Testis (tissue), 3 donors: Measurements from ENCODE around the gene WNT3. TPM values are rescaled to one million over a fixed set of nuclear protein-coding genes. Genes with fewer than 3 reads are reported as not detected.

ENCODE experiments used
- DNase-seq: peaks from one replicate; pipeline ENCODE4 v3.0.0-alpha.2; 2019
- H3K27ac ChIP-seq, 2 donors: fragments of 200-600 bp; sonication (generic); one replicate each; pipeline ENCODE4 v1.5.1; 2019
- H3K27me3 ChIP-seq: fragments of 200-600 bp; sonication (generic); one replicate; pipeline ENCODE4 v1.5.1; 2019
- H3K36me3 ChIP-seq: fragments of 200-600 bp; sonication (generic); one replicate; pipeline ENCODE4 v1.5.1; 2017; ENCODE audit warnings: low read depth; ENCODE audit errors: missing control alignments
- H3K4me1 ChIP-seq: fragments of 200-600 bp; sonication (generic); one replicate; pipeline ENCODE4 v1.5.1; 2019
- H3K4me3 ChIP-seq, 2 donors: fragments of 200-600 bp; sonication (generic); one replicate each; pipeline ENCODE4 v1.5.1; 2017 to 2019
- H3K9me3 ChIP-seq: fragments of 200-600 bp; sonication (generic); one replicate; pipeline ENCODE4 v1.5.1; 2017
- CTCF ChIP-seq, 3 experiments: fragments of 450-650 bp in 2 of 3; fragments of 200-600 bp in 1 of 3; sonication (generic) in 1 of 3; IDR thresholded peaks; one replicate each; pipeline ENCODE4 v1.5.1; 2016 to 2019; ENCODE audit warnings: antibody characterized with exemption in 3 of 3, mild to moderate bottlenecking in 2 of 3, moderate library complexity in 1 of 3
- POLR2A ChIP-seq: fragments of 450-650 bp; IDR thresholded peaks from one replicate; pipeline ENCODE4 v1.6.1; 2017; ENCODE audit warnings: antibody characterized with exemption, mild to moderate bottlenecking, moderate library complexity
- WGBS, 2 donors: methylation state at CpG; one replicate each; pipeline ENCODE4 v1.1.5; 2018; 5-methylcytosine and 5-hydroxymethylcytosine counted together
- intact Hi-C: fragments of 100-400 bp; cut with DNase I; formaldehyde crosslinking; loops from one replicate; pipeline ENCODE4 v1.15.1; 2023; ENCODE audit warnings: low total_unique reads
- polyA plus RNA-seq: library from polyadenylated mRNA; stranded (reverse); fragments of 350-450 nt; fragmentation: Illumina TruSeq; extraction: RNeasy Lipid Tissue Mini Kit (QIAGEN cat#74804); gene quantifications from one replicate; pipeline ENCODE4 v1.2.3, GENCODE V29; 2014; ENCODE audit warnings: low read depth, low replicate concordance; ENCODE audit not compliant: insufficient read depth
- total RNA-seq, 2 donors: library from RNA; depleted of rRNA; stranded (reverse); fragments of >200 nt; gene quantifications; one replicate each; pipeline ENCODE4 v1.2.3, GENCODE V29; 2016

Gene WNT3
- total and polyA plus RNA-seq, 3 donors from 2014 or later: 6.4 to 9.8 (median 7.7) TPM

DNA sequence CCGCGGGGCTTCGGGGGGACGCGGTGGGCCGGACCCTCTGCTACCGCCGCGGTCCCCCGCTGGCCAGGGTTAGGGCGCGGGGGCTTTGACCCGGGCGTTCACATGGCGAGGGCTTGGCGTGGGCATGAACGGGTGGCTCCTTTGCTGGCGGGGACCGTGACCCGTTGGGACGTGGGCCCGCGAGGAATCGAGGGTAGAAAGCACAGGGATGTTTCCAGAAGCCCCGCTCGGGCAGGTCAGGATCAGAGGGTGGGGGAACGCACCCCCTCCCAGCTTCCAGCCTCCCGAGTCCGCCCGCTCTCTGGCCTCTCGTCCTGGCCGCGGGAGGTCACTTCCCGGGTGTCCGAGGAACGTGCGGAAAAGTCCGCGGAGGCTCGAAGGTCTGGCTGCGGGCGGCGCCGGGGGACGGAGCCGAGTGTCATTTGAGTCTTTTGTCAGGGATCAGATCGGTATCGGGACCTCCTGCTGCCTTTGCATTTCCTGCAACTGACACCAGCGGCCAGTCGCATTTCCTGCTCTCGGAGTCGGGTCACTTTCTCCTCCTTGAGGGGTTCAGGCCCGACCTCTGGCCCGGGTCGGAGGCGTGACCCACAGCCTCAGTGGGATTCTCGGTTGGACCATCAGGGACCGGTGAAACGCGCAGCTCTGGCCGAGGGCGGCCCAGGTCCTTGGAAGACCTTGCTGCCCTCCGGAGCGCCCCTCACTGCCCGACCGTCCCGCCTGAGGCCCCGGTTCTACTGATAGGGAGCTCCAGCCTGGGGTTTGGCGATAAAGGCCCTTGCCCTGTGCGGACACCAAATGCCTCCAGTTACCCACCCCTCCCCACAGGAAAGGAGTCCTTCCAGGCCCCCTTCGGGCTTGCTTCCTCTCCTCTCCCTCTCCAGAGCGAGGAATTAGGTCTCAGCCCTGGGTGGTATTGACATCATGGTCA is 702 bp upstream of the WNT3 start:
- peaks cover 13% of the 10 kb centered on the region for H3K4me1 ChIP-seq
- no peak overlapping the region for H3K27ac ChIP-seq
- peak overlapping the region in 1 of 2 donors; percentile 18 for H3K4me3 ChIP-seq
- H3K27me3 ChIP-seq: no peaks in the 10 kb centered on the region
- no peaks in the 10 kb centered on the region for H3K9me3 ChIP-seq
- TF ChIP-seq CTCF (IDR thresholded peaks at IDR 0.05): no peak
- TF ChIP-seq POLR2A: no peak
- WGBS, 2 donors: 3 to 14% methylated on average over 15 to 71 of the region's 72 CpGs
- no peak for DNase-seq
- no peaks in the 10 kb centered on the region for H3K36me3 ChIP-seq
- intact Hi-C loops: no loop called here

DNA sequence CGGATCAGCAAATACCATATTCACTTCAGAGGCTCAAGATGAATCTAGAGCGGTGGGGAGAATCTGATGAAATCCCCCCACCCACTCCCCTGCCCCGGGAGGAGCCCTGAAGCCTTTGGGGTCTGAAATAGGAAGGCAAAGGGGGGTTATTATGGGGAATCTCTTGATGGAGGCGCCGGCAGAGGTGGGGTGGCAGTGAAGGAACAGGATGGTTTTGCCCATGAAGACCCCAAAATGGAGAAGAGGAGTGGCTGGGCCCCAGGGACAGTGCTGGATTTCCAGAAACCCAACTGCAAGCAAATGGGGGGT is 637 bp downstream of the WNT3 start:
- no peak overlapping the region for H3K4me3 ChIP-seq
- H3K4me1 ChIP-seq: peaks cover 13% of the 10 kb centered on the region
- H3K9me3 ChIP-seq: no peaks in the 10 kb centered on the region
- H3K27me3 ChIP-seq: no peaks in the 10 kb centered on the region
- H3K36me3 ChIP-seq: no peaks in the 10 kb centered on the region
- no peak overlapping the region for H3K27ac ChIP-seq
- intact Hi-C loops: no loop called here
- DNase-seq: no peak
- TF ChIP-seq CTCF (IDR thresholded peaks at IDR 0.05) (no peak), POLR2A (no peak)
- 26 to 33% methylated on average over 5 of the region's 5 CpGs for WGBS, 2 donors

- H3K27me3 ChIP-seq: no peaks in the 10 kb centered on the region
- no peak overlapping the region for H3K4me3 ChIP-seq
- no peaks in the 10 kb centered on the region for H3K36me3 ChIP-seq
- H3K27ac ChIP-seq: no peak overlapping the region
- 35 to 36% methylated on average over 22 of the region's 22 CpGs for WGBS, 2 donors
- intact Hi-C loops: no loop called here
- no peak for DNase-seq
- H3K4me1 ChIP-seq: peaks cover 13% of the 10 kb centered on the region
- no peak for TF ChIP-seq CTCF (IDR thresholded peaks at IDR 0.05)
- TF ChIP-seq POLR2A: no peak
- no peaks in the 10 kb centered on the region for H3K9me3 ChIP-seq
These were observed 1.2 kb downstream of the WNT3 start for GRCh38 chr17:46817151-46817900.

DNA sequence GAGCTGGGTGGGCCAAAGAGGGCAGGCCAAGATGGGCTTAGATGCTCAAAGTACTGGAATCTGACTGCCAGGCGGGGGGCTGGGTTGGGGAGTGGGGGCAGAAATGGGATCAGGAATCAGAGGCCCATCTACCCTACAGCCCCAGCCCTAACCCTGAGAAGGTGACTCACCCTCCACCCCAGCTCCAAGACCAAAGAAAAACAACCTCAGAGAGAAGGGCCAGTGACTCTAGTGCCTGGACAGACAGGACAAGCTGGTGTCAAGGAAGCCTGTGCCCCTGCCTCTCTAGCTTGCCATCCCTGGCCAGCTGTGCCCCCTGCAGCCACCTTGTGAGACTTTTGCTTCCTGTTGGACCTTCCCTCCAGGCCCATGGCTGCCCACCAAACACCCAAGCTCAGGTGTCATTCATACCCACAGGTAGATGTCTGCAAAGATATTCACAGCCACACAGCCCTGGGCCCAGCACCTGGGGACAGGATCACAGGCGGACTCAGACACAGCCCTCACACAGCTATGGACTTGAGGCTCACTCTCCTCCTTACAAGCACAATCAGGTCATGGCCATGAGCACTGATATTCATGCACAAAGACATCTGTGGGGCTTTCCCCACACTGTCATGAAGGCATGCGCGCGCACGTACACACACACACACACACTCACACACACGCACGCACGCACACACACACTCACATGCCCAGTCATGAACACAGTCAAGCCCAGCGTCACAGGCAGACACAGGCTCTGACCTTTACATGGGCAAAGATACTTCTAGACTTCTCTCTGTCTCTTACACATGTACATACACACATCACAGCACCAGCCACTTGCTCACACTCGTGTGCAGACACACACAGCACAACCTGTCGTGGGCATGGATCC is 2.8 kb downstream of the WNT3 start:
- DNase-seq: no peak
- intact Hi-C loops: no loop called here
- Histone ChIP-seq H3K4me1 (peaks cover 13% of the 10 kb centered on the region), H3K27me3 (no peaks in the 10 kb centered on the region), H3K9me3 (no peaks in the 10 kb centered on the region), H3K36me3 (no peaks in the 10 kb centered on the region), H3K4me3 (no peak overlapping the region), H3K27ac (no peak overlapping the region)
- WGBS, 2 donors: 80 to 85% methylated on average over 11 to 12 of the region's 12 CpGs
- no peak for TF ChIP-seq CTCF (IDR thresholded peaks at IDR 0.05)
- no peak for TF ChIP-seq POLR2A
